IMR-90 (cell line): Measurements from ENCODE around the gene MUC5B. TPM values are rescaled to one million over a fixed set of nuclear protein-coding genes. Genes with fewer than 3 reads are reported as not detected.
A peak's percentile ranks its signal among the peaks of the same experiment; 100 is the strongest.

ENCODE experiments used
- ATAC-seq: fragments of 200-7000 bp; cut with Tn5 transposase; 2 replicates; pipeline ENCODE4 v1.9.1; 2020; ENCODE audit warnings: low read depth, mild to moderate bottlenecking, moderate library complexity
- BruUV-seq: library from RNA; stranded (reverse); fragments of 400-500 nt; replicated peaks from 2 replicates; lab custom pipeline; 2021; lab: Mats Ljungman, UMichigan
- CTCF ChIA-PET: fragments of 300-600 bp; formaldehyde crosslinking; extraction: SDS; loops from one replicate; lab custom pipeline; 2021; ENCODE audit warnings: antibody characterized with exemption; lab: Yijun Ruan, JAX
- POLR2A ChIA-PET: fragments of 300-600 bp; sonication (Branson Sonifier 250); formaldehyde crosslinking; loops from one replicate; lab custom pipeline; 2022; ENCODE audit warnings: antibody characterized with exemption; ENCODE audit not compliant: unreplicated experiment; lab: Charles Lee
- DNase-seq: peaks from one replicate; pipeline ENCODE4 v3.0.0; 2013
- H2AFZ ChIP-seq: replicated peaks from 2 replicates; pipeline ENCODE3; 2013; ENCODE audit warnings: low read length, mild to moderate bottlenecking; ENCODE audit not compliant: poor library complexity
- H2AK5ac ChIP-seq: 2 replicates; pipeline ENCODE4 v1.6.1; 2013; ENCODE audit warnings: low read depth, low read length, inconsistent platforms
- H2AK9ac ChIP-seq: replicated peaks from 2 replicates; pipeline ENCODE3; 2013; ENCODE audit warnings: mild to moderate bottlenecking, low read depth, low read length, moderate library complexity; ENCODE audit not compliant: poor library complexity
- H2BK120ac ChIP-seq: 2 replicates; pipeline ENCODE4 v1.6.1; 2013; ENCODE audit warnings: low read depth, low read length, inconsistent platforms
- H2BK15ac ChIP-seq: 3 replicates; pipeline ENCODE4 v1.6.1; 2013; ENCODE audit warnings: low read depth, low read length, inconsistent platforms
- H2BK20ac ChIP-seq: 2 replicates; pipeline ENCODE4 v1.6.1; 2013; ENCODE audit warnings: low read depth, mild to moderate bottlenecking, inconsistent platforms, low read length, moderate library complexity
- H2BK5ac ChIP-seq: 2 replicates; pipeline ENCODE4 v1.6.1; 2013; ENCODE audit warnings: mild to moderate bottlenecking, low read depth, low read length, inconsistent platforms; ENCODE audit not compliant: poor library complexity, severe bottlenecking
- H3K14ac ChIP-seq: replicated peaks from 2 replicates; pipeline ENCODE4 v1.6.1; 2013; ENCODE audit warnings: low read depth, low read length, inconsistent platforms
- H3K18ac ChIP-seq: 2 replicates; pipeline ENCODE4 v1.6.1; 2013; ENCODE audit warnings: low read depth, low read length, control low read depth
- H3K23ac ChIP-seq: 2 replicates; pipeline ENCODE4 v1.6.1; 2013; ENCODE audit warnings: low read depth, low read length, inconsistent platforms
- H3K27ac ChIP-seq: 2 replicates; pipeline ENCODE4 v1.5.1; 2013; ENCODE audit warnings: mild to moderate bottlenecking, control low read depth, low read length; ENCODE audit not compliant: insufficient read depth
- H3K27me3 ChIP-seq: 2 replicates; pipeline ENCODE4 v1.6.1; 2013; ENCODE audit warnings: low read length; ENCODE audit not compliant: control insufficient read depth, insufficient read depth
- H3K36me3 ChIP-seq: 2 replicates; pipeline ENCODE4 v1.6.1; 2013; ENCODE audit warnings: low read length, mixed read lengths; ENCODE audit not compliant: control insufficient read depth, insufficient read depth
- H3K4ac ChIP-seq: 2 replicates; pipeline ENCODE4 v1.6.1; 2013; ENCODE audit warnings: low read depth, low read length, inconsistent platforms
- H3K4me1 ChIP-seq: 2 replicates; pipeline ENCODE4 v1.6.1; 2013; ENCODE audit warnings: low read length, mixed read lengths; ENCODE audit not compliant: control insufficient read depth, insufficient read depth
- H3K4me2 ChIP-seq: 2 replicates; pipeline ENCODE4 v1.6.1; 2013; ENCODE audit warnings: low read depth, mild to moderate bottlenecking, control low read depth, low read length, moderate library complexity
- H3K4me3 ChIP-seq: 2 replicates; pipeline ENCODE4 v1.5.1; 2013; ENCODE audit warnings: low read depth, mild to moderate bottlenecking, control low read depth, low read length, moderate library complexity; ENCODE audit not compliant: insufficient read depth
- H3K56ac ChIP-seq: 2 replicates; pipeline ENCODE4 v1.6.1; 2013; ENCODE audit warnings: low read length, inconsistent platforms; ENCODE audit not compliant: insufficient read depth; ENCODE audit errors: extremely low read depth
- H3K79me1 ChIP-seq, 2 experiments: 2 replicates each; pipeline ENCODE4 v1.6.1; 2013; ENCODE audit warnings: low read length in 2 of 2, inconsistent platforms in 1 of 2, low read depth in 1 of 2
- H3K9ac ChIP-seq: 2 replicates; pipeline ENCODE4 v1.6.1; 2013; ENCODE audit warnings: low read depth, low read length, control low read depth
- H3K9me1 ChIP-seq: 2 replicates; pipeline ENCODE4 v1.6.1; 2013; ENCODE audit warnings: low read length, inconsistent platforms; ENCODE audit not compliant: insufficient read depth
- H3K9me3 ChIP-seq: 2 replicates; pipeline ENCODE4 v1.6.1; 2013; ENCODE audit warnings: low read length; ENCODE audit not compliant: control insufficient read depth, insufficient read depth
- H4K20me1 ChIP-seq: 2 replicates; pipeline ENCODE4 v1.6.1; 2013; ENCODE audit warnings: low read length, inconsistent platforms; ENCODE audit not compliant: insufficient read depth
- H4K5ac ChIP-seq: 2 replicates; pipeline ENCODE4 v1.6.1; 2013; ENCODE audit warnings: mild to moderate bottlenecking, low read depth, low read length, control low read depth
- H4K8ac ChIP-seq, 2 experiments: 2 replicates each; pipeline ENCODE4 v1.6.1; 2013; ENCODE audit warnings: low read depth in 2 of 2, low read length in 2 of 2, control low read depth in 1 of 2, inconsistent platforms in 1 of 2
- H4K91ac ChIP-seq: 2 replicates; pipeline ENCODE4 v1.6.1; 2013; ENCODE audit warnings: low read depth, low read length, inconsistent platforms; ENCODE audit not compliant: insufficient read depth
- CEBPB ChIP-seq: IDR thresholded peaks from 2 replicates; pipeline ENCODE4 v1.6.1; 2012; ENCODE audit warnings: low read depth, low read length, improper control_type of control experiment
- MXI1 ChIP-seq: IDR thresholded peaks from 2 replicates; pipeline ENCODE4 v1.6.1; 2012; ENCODE audit warnings: low read depth, mild to moderate bottlenecking, low read length, moderate library complexity, borderline replicate concordance
- WGBS, 2 experiments: methylation state at CpG; one replicate each; pipeline versions ENCODE4 v1.1.5 to v1.1.7; 2013; ENCODE audit warnings: missing lambda C conversion rate in 2 of 2; ENCODE audit not compliant: insufficient read length in 1 of 2; ENCODE audit errors: extremely low coverage in 2 of 2; 5-methylcytosine and 5-hydroxymethylcytosine counted together
- dilution Hi-C: fragments of 300-500 bp; cut with HindIII; formaldehyde crosslinking; loops from one replicate; pipeline ENCODE4 v1.14.3; 2018; ENCODE audit warnings: low sequenced_read_pairs; ENCODE audit not compliant: unreplicated experiment
- in situ Hi-C: fragments of 300-500 bp; cut with MboI; formaldehyde crosslinking; loops from 3 replicates; pipeline ENCODE4 v1.14.3; 2019; ENCODE audit warnings: low sequenced_read_pairs, inconsistent platforms, mixed read lengths
- intact Hi-C: fragments of 100-400 bp; cut with micrococcal nuclease; formaldehyde crosslinking; loops from 2 replicates; pipeline ENCODE4 v1.10.0; 2022
- polyA plus RNA-seq, 3 experiments: library from polyadenylated mRNA; depleted of rRNA; stranded (reverse); fragments of >200 nt; gene quantifications; 2 replicates each; pipeline ENCODE4 v1.2.3, GENCODE V29; 2012; ENCODE audit warnings: low replicate concordance in 1 of 3
- total RNA-seq: library from RNA; depleted of rRNA; stranded (reverse); fragments of >200 nt; gene quantifications from 2 replicates; pipeline ENCODE4 v1.2.3, GENCODE V29; 2012

The MUC5B gene
- total and polyA plus RNA-seq, 2 of the 4 experiments (the other 2 are of a cell fraction) = not detected

- Histone ChIP-seq H4K20me1 (peaks cover 48% of the 10 kb centered on the region), H2AK5ac (peak overlapping the region; percentile 52; the same call in 1 of the 2 replicates), H3K79me1 (peaks cover 17 to 56% of the 10 kb centered on the region in 2 experiments), H2BK120ac (peak overlapping the region; percentile 33; the same call in 1 of the 2 replicates), H2BK5ac (peak overlapping the region; percentile 76), H3K4me1 (peaks cover 5% of the 10 kb centered on the region; the same call in 1 of the 2 replicates), H4K91ac (no peak overlapping the region), H4K5ac (no peak overlapping the region), H2AFZ (peak overlapping the region; percentile 98), H3K56ac (no peak overlapping the region), H3K4me2 (peak overlapping the region; percentile 68), H3K4ac (peak overlapping the region; percentile 79), H3K9ac (peak overlapping the region; percentile 49), H3K23ac (no peak overlapping the region), H2AK9ac (peak overlapping the region; percentile 91), H3K9me3 (peaks cover 7% of the 10 kb centered on the region), H2BK15ac (no peak overlapping the region), H2BK20ac (no peak overlapping the region), H3K4me3 (peak overlapping the region; percentile 86), H3K36me3 (peaks cover 5% of the 10 kb centered on the region; the same call in 1 of the 2 replicates), H4K8ac (peak overlapping the region in 1 of 2 experiments; percentile 58; a peak in 2 of 4 replicates), H3K9me1 (peaks cover 4% of the 10 kb centered on the region; the same call in 1 of the 2 replicates), H3K14ac (0 out of 2 replicates have a peak overlapping the region, but pooled peaks have one; percentile 63), H3K18ac (no peak overlapping the region), H3K27me3 (no peaks in the 10 kb centered on the region), H3K27ac (peak overlapping the region; percentile 82)
- peak; percentile 76 for ATAC-seq
- in situ Hi-C loops = no loop called here
- CTCF ChIA-PET = interaction anchor here (1.0 kb wide), 1 partner anchor 9 kb away, joined by 3 read pairs; no protein-coding TSS in a partner anchor
- dilution Hi-C loops = no loop called here
- POLR2A ChIA-PET = interaction anchor here (0.6 kb wide), 1 partner anchor 43 kb away, joined by 4 read pairs; no protein-coding TSS in a partner anchor
- intact Hi-C loops = no loop called here
- no peak for DNase-seq
- WGBS, 2 experiments = 3% methylated on average over 29 of the region's 58 CpGs; no CpG with 5 or more reads in 1 of the 2 experiments
- no TSS peak for BruUV-seq
- peak; percentile 63; the same call in 1 of the 2 replicates for TF ChIP-seq MXI1
- no peak for TF ChIP-seq CEBPB
Measured at GRCh38 chr11:1308743-1309497, 86.1 kb downstream of the MUC5B start.
